Heart right ventricle (tissue), 16 donors: ENCODE measurements around the gene LINC01488. TPM values are rescaled to one million over a fixed set of nuclear protein-coding genes. Genes with fewer than 3 reads are reported as not detected.

Source experiments
- ATAC-seq, 8 donors: fragments of 200-7000 bp; cut with Tn5 transposase; one replicate each; pipeline ENCODE4 v1.9.1; 2020; ENCODE audit warnings: mild to moderate bottlenecking in 8 of 8, moderate library complexity in 8 of 8, moderate number of reproducible peaks in 1 of 8
- DNase-seq, 2 donors: peaks; one replicate each; pipeline ENCODE4 v3.0.0-alpha.2; 2020
- H3K27ac ChIP-seq, 10 donors: fragments of 200-600 bp; sonication (generic) in 2 of 10; one replicate each; pipeline versions ENCODE4 v1.5.0 to v1.8.0; 2020 to 2022; ENCODE audit warnings: mild to moderate bottlenecking in 3 of 10
- H3K27me3 ChIP-seq, 7 donors: fragments of 200-600 bp; one replicate each; pipeline ENCODE4 v1.8.0; 2021 to 2022; ENCODE audit warnings: mild to moderate bottlenecking in 2 of 7
- H3K36me3 ChIP-seq, 9 donors: fragments of 200-600 bp; sonication (generic) in 1 of 9; one replicate each; pipeline versions ENCODE4 v1.5.0 to v1.8.0; 2020 to 2022; ENCODE audit warnings: mild to moderate bottlenecking in 2 of 9
- H3K4me1 ChIP-seq, 9 donors: fragments of 200-600 bp; sonication (generic) in 1 of 9; one replicate each; pipeline versions ENCODE4 v1.5.0 to v1.8.0; 2020 to 2022; ENCODE audit warnings: mild to moderate bottlenecking in 4 of 9
- H3K4me3 ChIP-seq, 10 donors: fragments of 200-600 bp; sonication (generic) in 2 of 10; one replicate each; pipeline versions ENCODE4 v1.5.0 to v1.8.0; 2020 to 2022; ENCODE audit warnings: mild to moderate bottlenecking in 7 of 10, moderate library complexity in 2 of 10
- H3K9me3 ChIP-seq, 11 donors: fragments of 200-600 bp in 10 of 11; sonication (generic) in 2 of 11; one replicate each; pipeline versions ENCODE4 v1.5.0 to v1.8.0; 2013 to 2022; ENCODE audit warnings: mild to moderate bottlenecking in 2 of 11, control low read depth in 1 of 11, moderate library complexity in 1 of 11
- WGBS, 2 donors: extraction: QIAGEN DNeasy Blood & Tissue Kit; methylation state at CpG; one replicate each; pipeline ENCODE4 v1.1.7; 2013; ENCODE audit warnings: inconsistent platforms in 1 of 2; 5-methylcytosine and 5-hydroxymethylcytosine counted together
- intact Hi-C, 10 donors: fragments of 100-400 bp; cut with DNase I; formaldehyde crosslinking; loops; one replicate each; pipeline versions ENCODE4 v1.11.1 to v1.14.2; 2022
- polyA plus RNA-seq, 2 donors: library from polyadenylated mRNA; stranded (reverse); fragments of 200-250 nt; gene quantifications; one replicate each; pipeline ENCODE4 v1.2.3, GENCODE V29; 2013
- total RNA-seq, 10 donors: library from RNA; stranded (reverse); fragmentation: NEBNext Ultra II Directional in 3 of 10; extraction: Animal tissue kit (Norgen Biotek cat#: 25700) in 3 of 10; gene quantifications; one replicate each; pipeline versions ENCODE4 v1.2.1 to v1.2.4, GENCODE V29; 2021 to 2023
- TF ChIP-seq, protein P1 (sequence below), 9 donors: fragments of 200-600 bp; sonication (generic) in 2 of 9; IDR thresholded peaks; one replicate each; pipeline versions ENCODE4 v1.5.0 to v1.8.0; 2021 to 2022; ENCODE audit warnings: antibody characterized with exemption in 9 of 9, mild to moderate bottlenecking in 5 of 9, moderate library complexity in 1 of 9
- donor health status: Arrhythmogenic right ventricular cardiomyopathy.
- donor health status: ischemic (EF 13 %, LVEDD 7.1; RV severe dilation, severe dysfunction).
- donor health status: healthy with polysubstance abuse.
- donor health status: DM: no; HTN: yes; CAD: no.
- donor health status: DM: no; HTN: no; CAD: no.
- donor health status: ischemic (EF 25% LVEDD 6.9; RV normal size, moderate dysfunction).
- donor health status: ischemic (EF 25% LVEDD 5.7; RV mildly dilated, moderate dysfunction).
- donor health status: healthy.
- donor health status: DM: yes; HTN: yes; CAD: no.
- donor health status: Ischemic cardiomyopathy.
- donor health status: ischemic (EF 35%, LVEDD 5.7; RV mildly dilated, moderate dysfunction).
- donor health status: nonischemic (EF 11% LVEDD 7.7; RV severe dilation, severe dysfunction).
- donor health status: DM: yes; HTN: yes; CAD: no.
- donor health status: PGD.
- donor health status: ischemic (EF 29% LVEDD 5.4; RV normal size, mild dysfunction).
- donor health status: nonischemic (EF 23%, LVEDD 6.1; RV moderate dilation, normal function).

The LINC01488 gene
- total and polyA plus RNA-seq, 12 donors = 0.03 to 0.59 (median 0.15) TPM; not detected in 4

- Histone ChIP-seq H3K36me3 (no peaks in the 10 kb centered on the region), H3K27ac (no peak overlapping the region), H3K27me3 (no peaks in the 10 kb centered on the region), H3K4me1 (peaks cover 0 to 32% (median 4%) of the 10 kb centered on the region in 9 donors), H3K4me3 (no peak overlapping the region), H3K9me3 (peaks cover 0 to 8% (median 0%) of the 10 kb centered on the region in 11 donors)
- WGBS, 2 donors = 81 to 86% methylated on average over 17 of the region's 17 CpGs
- intact Hi-C loops = no loop called here
- ATAC-seq (no peak), DNase-seq (no peak)
- TF ChIP-seq, protein P1, sequence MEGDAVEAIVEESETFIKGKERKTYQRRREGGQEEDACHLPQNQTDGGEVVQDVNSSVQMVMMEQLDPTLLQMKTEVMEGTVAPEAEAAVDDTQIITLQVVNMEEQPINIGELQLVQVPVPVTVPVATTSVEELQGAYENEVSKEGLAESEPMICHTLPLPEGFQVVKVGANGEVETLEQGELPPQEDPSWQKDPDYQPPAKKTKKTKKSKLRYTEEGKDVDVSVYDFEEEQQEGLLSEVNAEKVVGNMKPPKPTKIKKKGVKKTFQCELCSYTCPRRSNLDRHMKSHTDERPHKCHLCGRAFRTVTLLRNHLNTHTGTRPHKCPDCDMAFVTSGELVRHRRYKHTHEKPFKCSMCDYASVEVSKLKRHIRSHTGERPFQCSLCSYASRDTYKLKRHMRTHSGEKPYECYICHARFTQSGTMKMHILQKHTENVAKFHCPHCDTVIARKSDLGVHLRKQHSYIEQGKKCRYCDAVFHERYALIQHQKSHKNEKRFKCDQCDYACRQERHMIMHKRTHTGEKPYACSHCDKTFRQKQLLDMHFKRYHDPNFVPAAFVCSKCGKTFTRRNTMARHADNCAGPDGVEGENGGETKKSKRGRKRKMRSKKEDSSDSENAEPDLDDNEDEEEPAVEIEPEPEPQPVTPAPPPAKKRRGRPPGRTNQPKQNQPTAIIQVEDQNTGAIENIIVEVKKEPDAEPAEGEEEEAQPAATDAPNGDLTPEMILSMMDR (IDR thresholded peaks at IDR 0.05) = no peak
These were observed 9.5 kb upstream of the LINC01488 start for GRCh38 chr11:69471729-69472540.

GRCh38 chr11:69472541-69473275 lies 8.8 kb upstream of the LINC01488 start:
- Histone ChIP-seq H3K27ac (no peak overlapping the region), H3K4me1 (peaks cover 0 to 25% (median 0%) of the 10 kb centered on the region in 9 donors), H3K4me3 (no peak overlapping the region), H3K36me3 (no peaks in the 10 kb centered on the region), H3K9me3 (peaks cover 0 to 8% (median 0%) of the 10 kb centered on the region in 11 donors), H3K27me3 (no peaks in the 10 kb centered on the region)
- no peak for ATAC-seq
- TF ChIP-seq, protein P1 (IDR thresholded peaks at IDR 0.05) = no peak
- no peak for DNase-seq
- 95 to 96% methylated on average over 12 of the region's 12 CpGs for WGBS, 2 donors
- intact Hi-C loops = no loop called here

- H3K4me1 ChIP-seq = peaks cover 0 to 18% (median 0%) of the 10 kb centered on the region in 9 donors
- no peak overlapping the region for H3K27ac ChIP-seq
- no peak overlapping the region for H3K4me3 ChIP-seq
- TF ChIP-seq, protein P1 (IDR thresholded peaks at IDR 0.05) = no peak
- DNase-seq (no peak), ATAC-seq (no peak)
- H3K9me3 ChIP-seq = peaks cover 0 to 8% (median 0%) of the 10 kb centered on the region in 11 donors
- WGBS, 2 donors = 96 to 97% methylated on average over 5 of the region's 5 CpGs
- no peaks in the 10 kb centered on the region for H3K36me3 ChIP-seq
- intact Hi-C loops = no loop called here
- H3K27me3 ChIP-seq = no peaks in the 10 kb centered on the region
These were observed 8.1 kb upstream of the LINC01488 start for GRCh38 chr11:69473276-69473845.

DNA sequence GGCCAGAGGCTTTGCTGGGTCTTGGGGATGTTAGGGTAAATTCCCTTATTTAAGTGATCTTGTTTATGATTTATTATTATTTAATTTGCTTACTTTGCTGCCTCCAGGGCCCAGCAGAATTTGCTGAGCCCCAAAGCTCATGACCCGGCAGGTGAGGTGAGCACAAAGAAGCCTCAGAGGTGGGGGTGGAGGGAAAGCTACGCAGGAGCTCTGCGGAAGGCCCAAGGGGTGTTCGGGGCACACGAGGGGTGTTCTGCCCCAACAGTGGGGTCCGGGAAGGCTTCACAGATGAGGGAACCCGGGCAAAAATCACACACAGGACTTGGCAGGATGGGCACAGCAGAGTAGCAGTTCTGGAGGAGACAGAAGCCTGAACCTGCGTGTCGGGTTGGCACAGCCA lies 6.7 kb upstream of the LINC01488 start:
- TF ChIP-seq, protein P1 (IDR thresholded peaks at IDR 0.05) = no peak
- no peak for ATAC-seq
- no peak overlapping the region for H3K4me3 ChIP-seq
- intact Hi-C loops = no loop called here
- H3K36me3 ChIP-seq = no peaks in the 10 kb centered on the region
- DNase-seq = no peak
- no peak overlapping the region for H3K27ac ChIP-seq
- H3K4me1 ChIP-seq = peaks cover 3 to 24% (median 4%) of the 10 kb centered on the region in 9 donors
- H3K27me3 ChIP-seq = no peaks in the 10 kb centered on the region
- peaks cover 0 to 8% (median 0%) of the 10 kb centered on the region in 11 donors for H3K9me3 ChIP-seq
- 97 to 99% methylated on average over 9 of the region's 9 CpGs for WGBS, 2 donors
